Thyroid gland (tissue), 4 donors: Measurements from ENCODE around the gene HOXB3.

Experiments used
- CTCF ChIP-seq, 6 experiments: fragments of 200-600 bp in 3 of 6; fragments of 450-650 bp in 3 of 6; sonication (generic) in 3 of 6; IDR thresholded peaks; one replicate each; pipeline ENCODE4 v1.5.1; 2016 to 2019; ENCODE audit warnings: antibody characterized with exemption in 6 of 6, mild to moderate bottlenecking in 2 of 6, inconsistent platforms in 1 of 6, moderate library complexity in 1 of 6
- POLR2A ChIP-seq, 2 donors: fragments of 450-650 bp; IDR thresholded peaks; one replicate each; pipeline ENCODE4 v1.6.1; 2017; ENCODE audit warnings: antibody characterized with exemption in 2 of 2, mild to moderate bottlenecking in 2 of 2, moderate library complexity in 1 of 2

GRCh38 chr17:48587276-48588073 is 2.6 kb downstream of the HOXB3 start:
- no peak for TF ChIP-seq CTCF (IDR thresholded peaks at IDR 0.05)
- no peak for TF ChIP-seq POLR2A (IDR thresholded peaks at IDR 0.05)
